Measurements from ENCODE around the gene PPARGC1A. TPM values are rescaled to one million over a fixed set of nuclear protein-coding genes. Genes with fewer than 3 reads are reported as not detected.

PPARGC1A gene
- total RNA-seq, 3 donors from 2014 or later = 4.0 to 7.9 (median 6.1) TPM

DNA sequence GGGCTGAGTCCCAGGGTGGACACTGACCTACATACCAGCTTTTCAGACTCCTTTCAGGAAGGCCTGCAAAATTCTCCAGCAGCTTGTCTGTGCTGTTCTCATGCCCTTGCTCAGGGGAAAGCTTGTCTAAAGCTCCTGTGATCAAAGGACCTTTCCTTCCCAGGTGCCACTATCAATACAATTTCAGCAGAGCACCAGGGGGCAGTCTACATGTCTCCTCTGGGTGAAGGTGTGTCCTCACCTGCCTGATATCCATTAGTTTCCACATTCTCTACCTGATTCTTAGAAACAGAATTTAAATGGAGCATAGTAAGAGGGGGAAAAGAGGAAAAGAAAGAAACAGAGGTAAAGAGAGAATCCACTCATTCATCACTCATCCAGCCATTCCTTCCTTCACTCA is 114.2 kb downstream of the PPARGC1A start:
- Histone ChIP-seq H3K27ac (no peak overlapping the region), H3K36me3 (no peaks in the 10 kb centered on the region), H3K4me1 (no peaks in the 10 kb centered on the region), H3K9me3 (no peaks in the 10 kb centered on the region), H3K4me3 (no peak overlapping the region), H3K27me3 (no peaks in the 10 kb centered on the region)
- TF ChIP-seq, protein P1, sequence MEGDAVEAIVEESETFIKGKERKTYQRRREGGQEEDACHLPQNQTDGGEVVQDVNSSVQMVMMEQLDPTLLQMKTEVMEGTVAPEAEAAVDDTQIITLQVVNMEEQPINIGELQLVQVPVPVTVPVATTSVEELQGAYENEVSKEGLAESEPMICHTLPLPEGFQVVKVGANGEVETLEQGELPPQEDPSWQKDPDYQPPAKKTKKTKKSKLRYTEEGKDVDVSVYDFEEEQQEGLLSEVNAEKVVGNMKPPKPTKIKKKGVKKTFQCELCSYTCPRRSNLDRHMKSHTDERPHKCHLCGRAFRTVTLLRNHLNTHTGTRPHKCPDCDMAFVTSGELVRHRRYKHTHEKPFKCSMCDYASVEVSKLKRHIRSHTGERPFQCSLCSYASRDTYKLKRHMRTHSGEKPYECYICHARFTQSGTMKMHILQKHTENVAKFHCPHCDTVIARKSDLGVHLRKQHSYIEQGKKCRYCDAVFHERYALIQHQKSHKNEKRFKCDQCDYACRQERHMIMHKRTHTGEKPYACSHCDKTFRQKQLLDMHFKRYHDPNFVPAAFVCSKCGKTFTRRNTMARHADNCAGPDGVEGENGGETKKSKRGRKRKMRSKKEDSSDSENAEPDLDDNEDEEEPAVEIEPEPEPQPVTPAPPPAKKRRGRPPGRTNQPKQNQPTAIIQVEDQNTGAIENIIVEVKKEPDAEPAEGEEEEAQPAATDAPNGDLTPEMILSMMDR (IDR thresholded peaks at IDR 0.05) = no peak
- TF ChIP-seq POLR2A (IDR thresholded peaks at IDR 0.05) (no peak), POLR2AphosphoS5 (IDR thresholded peaks at IDR 0.05) (no peak)
- intact Hi-C loops (cut with DNase I; ENCODE audit: low total_unique reads) = no loop called here
- no peak for DNase-seq (ENCODE audit: low spot score in 2 of 2)

DNA sequence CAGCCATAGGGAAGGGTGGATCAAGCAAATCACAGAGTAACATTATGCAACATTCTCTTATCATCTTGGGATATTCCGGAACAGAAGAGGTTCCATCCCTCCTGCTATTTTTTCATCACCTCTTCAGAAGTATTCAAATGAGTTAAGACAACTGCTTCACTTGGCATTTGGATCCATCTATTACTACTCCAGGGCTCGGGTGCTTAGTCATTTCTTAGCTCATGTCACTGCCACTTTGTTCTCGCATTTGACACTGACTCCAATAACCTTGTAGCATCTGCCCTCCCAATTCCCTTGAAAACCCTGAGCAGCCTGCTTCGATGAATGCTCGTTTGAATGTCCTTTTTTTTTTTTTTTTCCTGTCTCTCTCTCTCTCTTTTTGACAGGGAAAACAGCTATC is 114.9 kb downstream of the PPARGC1A start:
- no peak overlapping the region for H3K4me3 ChIP-seq
- no peak overlapping the region for H3K27ac ChIP-seq
- DNase-seq (ENCODE audit: low spot score in 2 of 2) = no peak
- H3K27me3 ChIP-seq = no peaks in the 10 kb centered on the region
- H3K36me3 ChIP-seq = no peaks in the 10 kb centered on the region
- TF ChIP-seq POLR2A (IDR thresholded peaks at IDR 0.05) (no peak), POLR2AphosphoS5 (IDR thresholded peaks at IDR 0.05) (no peak)
- TF ChIP-seq, protein P1 (IDR thresholded peaks at IDR 0.05) = no peak
- H3K9me3 ChIP-seq = no peaks in the 10 kb centered on the region
- no peaks in the 10 kb centered on the region for H3K4me1 ChIP-seq
- intact Hi-C loops (cut with DNase I; ENCODE audit: low total_unique reads) = no loop called here

DNA sequence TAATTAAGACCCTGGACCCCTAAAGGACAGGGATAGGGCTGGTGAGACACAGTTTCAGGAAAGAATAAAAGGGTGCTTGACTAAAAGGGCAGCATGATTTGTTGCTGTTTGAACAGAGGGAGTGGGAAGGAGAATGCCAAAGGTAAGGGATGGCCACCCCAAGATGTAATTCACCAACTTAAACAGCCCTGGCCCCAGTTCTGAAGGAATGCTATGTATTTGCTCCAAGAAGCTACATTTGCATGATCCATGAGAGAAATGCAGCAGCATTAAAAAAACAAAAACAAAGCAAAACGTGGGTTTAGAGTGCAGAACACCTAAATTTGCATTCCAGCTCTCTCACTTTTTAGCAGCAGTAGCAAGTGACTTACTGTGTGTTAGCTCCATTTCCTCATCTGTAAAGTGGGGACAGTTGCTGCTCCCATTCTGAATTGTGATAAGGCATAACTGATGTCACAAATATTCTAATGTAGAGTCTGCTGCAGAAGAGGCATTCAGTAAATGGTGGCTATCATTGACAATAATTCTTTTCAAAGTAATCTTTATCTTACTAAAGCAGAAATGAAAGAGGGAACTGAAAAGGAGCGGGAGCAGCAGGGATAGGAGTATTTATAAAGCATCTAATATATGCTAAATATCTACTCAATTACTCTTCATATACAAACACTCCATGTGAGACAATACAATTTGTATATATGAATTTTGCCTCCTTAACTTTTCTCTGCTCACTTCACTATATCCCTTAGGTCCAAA is 115.8 kb downstream of the PPARGC1A start:
- no peaks in the 10 kb centered on the region for H3K27me3 ChIP-seq

DNA sequence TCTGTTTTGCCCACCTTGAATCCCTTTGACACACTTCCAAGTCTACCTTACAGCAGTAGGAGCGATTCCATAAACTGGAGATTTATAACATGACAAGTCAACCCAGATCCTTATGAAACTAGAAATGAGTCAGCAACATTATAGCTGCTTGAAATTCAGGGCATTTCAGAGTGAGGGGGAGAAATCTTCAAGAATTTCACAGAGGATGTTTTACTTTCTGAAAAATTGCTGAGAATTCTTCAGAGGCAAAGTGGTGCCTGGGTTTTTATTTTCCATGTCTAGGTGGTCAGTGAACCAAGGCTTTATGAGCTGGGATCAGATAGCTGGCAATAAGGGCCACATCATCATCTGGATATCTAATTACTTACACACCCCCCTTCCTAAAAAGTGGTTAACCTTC is 119.8 kb downstream of the PPARGC1A start:
- no peak for DNase-seq (ENCODE audit: low spot score in 2 of 2)
- H3K4me3 ChIP-seq = no peak overlapping the region
- no peaks in the 10 kb centered on the region for H3K36me3 ChIP-seq
- no peaks in the 10 kb centered on the region for H3K4me1 ChIP-seq
- intact Hi-C loops (cut with DNase I; ENCODE audit: low total_unique reads) = no loop called here
- TF ChIP-seq POLR2AphosphoS5 (IDR thresholded peaks at IDR 0.05) (no peak), POLR2A (IDR thresholded peaks at IDR 0.05) (no peak)
- TF ChIP-seq, protein P1 (IDR thresholded peaks at IDR 0.05) = no peak
- H3K9me3 ChIP-seq = no peaks in the 10 kb centered on the region
- no peak overlapping the region for H3K27ac ChIP-seq
- no peaks in the 10 kb centered on the region for H3K27me3 ChIP-seq

More for the DNA sequence above, 115.8 kb downstream of the PPARGC1A start:
- no peaks in the 10 kb centered on the region for H3K9me3 ChIP-seq
- H3K4me1 ChIP-seq = no peaks in the 10 kb centered on the region
- intact Hi-C loops (cut with DNase I; ENCODE audit: low total_unique reads) = no loop called here
- TF ChIP-seq POLR2AphosphoS5 (IDR thresholded peaks at IDR 0.05) (no peak), POLR2A (IDR thresholded peaks at IDR 0.05) (no peak)
- TF ChIP-seq, protein P1 (IDR thresholded peaks at IDR 0.05) = no peak
- H3K36me3 ChIP-seq = no peaks in the 10 kb centered on the region
- no peak overlapping the region for H3K27ac ChIP-seq
- no peak for DNase-seq (ENCODE audit: low spot score in 2 of 2)
- H3K4me3 ChIP-seq = no peak overlapping the region

DNA sequence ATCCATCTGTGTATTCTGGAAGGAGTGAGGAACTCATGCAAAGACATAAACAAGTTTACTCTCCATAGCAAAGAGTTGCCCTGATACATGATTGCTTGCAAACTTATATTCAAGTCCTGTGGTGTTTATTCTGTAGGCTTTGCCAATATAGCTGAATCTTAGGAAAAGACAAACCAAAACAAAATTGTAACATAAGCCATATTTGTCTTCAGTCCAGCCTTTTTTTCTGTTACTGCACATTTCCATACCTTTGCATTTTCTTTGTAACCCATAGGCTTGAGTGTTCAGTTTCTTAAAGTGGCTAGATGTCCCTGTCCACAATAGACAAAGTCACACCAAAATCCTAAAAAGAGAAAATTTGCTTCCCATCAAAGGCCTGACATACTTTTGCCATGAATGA is 120.4 kb downstream of the PPARGC1A start:
- Histone ChIP-seq H3K9me3 (no peaks in the 10 kb centered on the region), H3K36me3 (no peaks in the 10 kb centered on the region), H3K27me3 (no peaks in the 10 kb centered on the region), H3K4me1 (no peaks in the 10 kb centered on the region), H3K4me3 (no peak overlapping the region), H3K27ac (no peak overlapping the region)
- intact Hi-C loops (cut with DNase I; ENCODE audit: low total_unique reads) = no loop called here
- DNase-seq (ENCODE audit: low spot score in 2 of 2) = no peak
- no peak for TF ChIP-seq POLR2AphosphoS5 (IDR thresholded peaks at IDR 0.05)
- TF ChIP-seq POLR2A (IDR thresholded peaks at IDR 0.05) = no peak
- TF ChIP-seq, protein P1 (IDR thresholded peaks at IDR 0.05) = no peak
